Lower lobe of right lung (tissue), 2 donors: ENCODE measurements around the gene GOLGA7B. TPM values are rescaled to one million over a fixed set of nuclear protein-coding genes. Genes with fewer than 3 reads are reported as not detected.

Experiments used
- ATAC-seq, 2 donors: fragments of 200-7000 bp; cut with Tn5 transposase; one replicate each; pipeline ENCODE4 v1.9.1; 2020 to 2022; ENCODE audit warnings: mild to moderate bottlenecking in 2 of 2, moderate library complexity in 2 of 2
- DNase-seq: peaks from one replicate; pipeline ENCODE4 v3.0.0-alpha.2; 2020
- H3K27ac ChIP-seq: fragments of 200-600 bp; one replicate; pipeline ENCODE4 v1.8.0; 2022
- H3K27me3 ChIP-seq: fragments of 200-600 bp; one replicate; pipeline ENCODE4 v1.8.0; 2022; ENCODE audit warnings: low read depth
- H3K36me3 ChIP-seq: fragments of 200-600 bp; one replicate; pipeline ENCODE4 v1.8.0; 2022; ENCODE audit warnings: mild to moderate bottlenecking
- H3K4me1 ChIP-seq: fragments of 200-600 bp; one replicate; pipeline ENCODE4 v1.8.0; 2022
- H3K4me3 ChIP-seq: fragments of 200-600 bp; one replicate; pipeline ENCODE4 v1.8.0; 2022; ENCODE audit warnings: mild to moderate bottlenecking
- H3K9me3 ChIP-seq: fragments of 200-600 bp; one replicate; pipeline ENCODE4 v1.8.0; 2022
- intact Hi-C: fragments of 100-400 bp; cut with DNase I; formaldehyde crosslinking; loops from one replicate; pipeline ENCODE4 v1.11.0; 2022
- long read RNA-seq: library from polyadenylated mRNA; unstranded; transcript quantifications from one replicate; pipeline ENCODE4 v2.0.0, GENCODE V29; 2021
- total RNA-seq: library from RNA; stranded (reverse); fragmentation: NEBNext Ultra II Directional; extraction: Animal tissue kit (Norgen Biotek cat#: 25700); gene quantifications from one replicate; pipeline ENCODE4 v1.2.1, GENCODE V29; 2021
- TF ChIP-seq, protein P1 (sequence below): fragments of 200-600 bp; IDR thresholded peaks from one replicate; pipeline ENCODE4 v1.8.0; 2022; ENCODE audit warnings: antibody characterized with exemption, mild to moderate bottlenecking
- donor health status: DM: no; HTN: yes; CAD: no; lungs with severe emphysema.

GOLGA7B gene
- 1.0 TPM for total RNA-seq
- long read RNA-seq, full-length matches to known transcripts, result 1 of 1 reads
- long read RNA-seq, partial matches to known transcripts, result 0 of 1 reads
- long read RNA-seq, other reads (novel, unspliced or antisense), result 0 of 1 reads

DNA sequence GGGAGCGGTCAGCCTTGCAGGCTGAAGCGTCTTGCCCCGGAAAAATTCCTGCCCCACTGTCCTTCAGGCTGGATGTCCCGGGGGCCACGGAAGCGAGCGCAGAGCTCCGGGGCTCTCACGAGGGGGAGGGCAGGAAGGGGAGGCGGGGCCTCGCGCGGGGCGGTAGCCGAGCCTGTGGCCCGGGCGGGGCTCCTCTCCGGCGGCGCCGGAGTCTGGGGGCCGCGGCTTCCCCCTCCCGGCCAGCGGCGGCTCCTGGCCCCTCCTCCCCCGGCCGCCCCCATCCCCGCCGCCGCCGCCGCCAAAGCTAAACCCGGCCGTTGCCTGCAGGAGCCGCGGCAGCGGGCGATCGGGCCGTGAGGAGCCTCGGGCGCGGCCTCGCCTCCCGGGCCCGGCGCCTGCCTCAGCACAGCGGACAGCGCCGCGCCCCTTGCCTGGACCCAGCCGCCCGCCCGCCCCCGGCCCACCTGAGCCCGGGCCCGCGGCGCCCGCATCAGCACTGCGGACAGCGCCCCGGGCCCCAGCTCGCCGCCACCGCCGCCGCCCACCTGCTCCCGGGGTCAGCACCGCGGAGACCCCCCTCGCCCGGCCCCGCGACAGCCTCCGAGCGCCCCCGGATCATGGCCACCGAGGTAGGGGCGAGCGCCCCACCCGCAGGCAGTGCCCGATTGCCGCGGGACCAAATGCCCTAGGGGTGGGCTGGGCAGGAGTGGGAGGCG lies at the start of gene GOLGA7B:
GOLGA7B (plus strand) TSS at position 157 of the 716 bp plus-strand sequence; CDS start at position 618, 461 bp downstream.
- Histone ChIP-seq H3K9me3 (no peaks in the 10 kb centered on the region), H3K4me3 (peak within 1 kb of the TSS; percentile 56), H3K27me3 (peaks cover 23% of the 10 kb centered on the region), H3K27ac (no peak within 1 kb of the TSS), H3K36me3 (no peaks in the 10 kb centered on the region), H3K4me1 (peaks cover 5% of the 10 kb centered on the region)
- intact Hi-C loops, result no loop called here
- TF ChIP-seq, protein P1, sequence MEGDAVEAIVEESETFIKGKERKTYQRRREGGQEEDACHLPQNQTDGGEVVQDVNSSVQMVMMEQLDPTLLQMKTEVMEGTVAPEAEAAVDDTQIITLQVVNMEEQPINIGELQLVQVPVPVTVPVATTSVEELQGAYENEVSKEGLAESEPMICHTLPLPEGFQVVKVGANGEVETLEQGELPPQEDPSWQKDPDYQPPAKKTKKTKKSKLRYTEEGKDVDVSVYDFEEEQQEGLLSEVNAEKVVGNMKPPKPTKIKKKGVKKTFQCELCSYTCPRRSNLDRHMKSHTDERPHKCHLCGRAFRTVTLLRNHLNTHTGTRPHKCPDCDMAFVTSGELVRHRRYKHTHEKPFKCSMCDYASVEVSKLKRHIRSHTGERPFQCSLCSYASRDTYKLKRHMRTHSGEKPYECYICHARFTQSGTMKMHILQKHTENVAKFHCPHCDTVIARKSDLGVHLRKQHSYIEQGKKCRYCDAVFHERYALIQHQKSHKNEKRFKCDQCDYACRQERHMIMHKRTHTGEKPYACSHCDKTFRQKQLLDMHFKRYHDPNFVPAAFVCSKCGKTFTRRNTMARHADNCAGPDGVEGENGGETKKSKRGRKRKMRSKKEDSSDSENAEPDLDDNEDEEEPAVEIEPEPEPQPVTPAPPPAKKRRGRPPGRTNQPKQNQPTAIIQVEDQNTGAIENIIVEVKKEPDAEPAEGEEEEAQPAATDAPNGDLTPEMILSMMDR, result no peak
- DNase-seq (peak; percentile 61), ATAC-seq (peak; percentile 87 to 88)

DNA sequence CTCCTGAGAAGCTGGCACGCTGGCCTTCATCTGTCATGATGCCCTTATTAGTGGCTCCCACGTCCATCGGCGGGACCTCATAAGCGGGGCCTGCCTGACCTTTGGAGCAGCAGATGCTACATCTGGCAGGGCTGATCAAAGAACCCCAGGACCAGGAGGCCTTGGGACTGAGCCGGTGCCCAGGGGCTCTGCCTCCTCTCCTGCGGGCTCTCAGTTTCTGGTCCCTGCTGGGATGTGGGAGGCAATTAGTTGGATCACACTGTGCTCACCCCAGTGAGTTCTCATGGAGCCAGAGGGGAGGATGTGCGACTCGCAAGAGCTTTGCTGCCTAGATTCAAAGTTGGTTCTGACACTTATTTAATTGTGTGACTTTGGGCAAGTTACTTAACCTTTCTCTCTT lies 49.2 kb upstream of the GOLGA7B start:
- Histone ChIP-seq H3K4me1 (no peaks in the 10 kb centered on the region), H3K27me3 (peaks cover 8% of the 10 kb centered on the region), H3K36me3 (no peaks in the 10 kb centered on the region), H3K4me3 (no peak overlapping the region), H3K9me3 (no peaks in the 10 kb centered on the region), H3K27ac (no peak overlapping the region)
- TF ChIP-seq, protein P1, result no peak
- intact Hi-C loops, result no loop called here
- DNase-seq (no peak), ATAC-seq (no peak)

DNA sequence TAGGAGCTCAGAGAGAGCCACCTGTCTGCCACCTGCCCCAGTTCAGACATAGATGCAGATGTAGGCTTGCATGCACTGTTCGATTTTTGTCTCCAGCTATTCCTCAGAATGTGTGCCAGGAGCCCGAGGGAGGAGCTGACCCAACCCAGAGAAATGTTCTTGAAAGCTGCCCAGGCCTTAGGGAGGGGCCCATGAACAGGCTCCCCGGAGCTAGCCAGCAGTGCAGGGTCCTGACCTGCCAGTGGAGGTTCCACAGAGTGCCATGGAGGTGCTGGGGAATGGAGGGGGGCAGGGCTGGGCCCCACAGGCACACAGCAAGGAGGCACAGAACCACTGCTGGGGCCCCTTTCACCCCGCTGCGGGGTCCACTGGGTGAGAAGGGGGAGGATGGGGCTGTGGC lies 48.2 kb upstream of the GOLGA7B start:
- Histone ChIP-seq H3K27me3 (peaks cover 8% of the 10 kb centered on the region), H3K9me3 (no peaks in the 10 kb centered on the region), H3K4me1 (no peaks in the 10 kb centered on the region), H3K36me3 (no peaks in the 10 kb centered on the region), H3K4me3 (no peak overlapping the region), H3K27ac (no peak overlapping the region)
- DNase-seq, result no peak
- intact Hi-C loops, result no loop called here
- ATAC-seq, result no peak
- TF ChIP-seq, protein P1, result no peak

DNA sequence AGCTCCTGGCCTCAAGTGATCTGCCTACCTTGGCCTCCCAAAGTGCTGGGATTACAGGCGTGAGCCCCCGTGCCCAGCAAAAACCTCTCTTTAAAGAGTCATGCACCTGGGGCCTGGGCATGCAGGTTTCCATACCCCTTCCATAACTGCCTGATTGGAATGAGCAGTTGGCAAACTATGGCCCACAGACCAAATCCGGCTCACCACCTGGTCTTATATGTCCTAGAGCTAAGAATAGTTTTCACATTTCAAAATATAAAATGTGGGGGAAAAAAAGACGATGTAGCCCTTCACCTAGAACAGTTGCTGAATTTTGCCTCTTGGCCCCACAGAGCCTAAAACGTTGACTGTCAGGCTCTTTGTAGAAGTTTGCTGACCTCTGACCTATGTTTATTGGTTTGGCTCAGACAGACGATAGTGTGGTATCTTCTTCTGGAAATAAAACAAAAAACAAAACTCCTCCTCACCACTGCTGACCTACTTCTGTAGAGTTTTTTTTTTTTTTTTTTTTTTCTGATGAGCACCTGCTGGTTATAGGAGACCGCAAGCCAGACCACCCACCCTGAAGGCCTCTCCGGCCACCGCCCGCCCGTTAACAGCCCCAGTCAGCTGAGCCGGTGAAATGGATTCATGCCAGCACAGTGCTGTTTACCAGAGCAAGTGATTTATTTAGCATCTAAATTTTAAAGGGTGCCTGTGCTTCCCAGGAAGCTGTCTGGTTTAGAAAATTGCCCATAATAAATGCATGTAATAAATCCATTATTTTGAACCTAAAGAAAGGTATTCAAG lies 44.4 kb upstream of the GOLGA7B start:
- no peak overlapping the region for H3K27ac ChIP-seq
- H3K36me3 ChIP-seq, result no peaks in the 10 kb centered on the region
- TF ChIP-seq, protein P1, result no peak
- intact Hi-C loops, result no loop called here
- no peak for ATAC-seq
- H3K4me3 ChIP-seq, result no peak overlapping the region
- H3K4me1 ChIP-seq, result no peaks in the 10 kb centered on the region
- H3K27me3 ChIP-seq, result no peaks in the 10 kb centered on the region
- H3K9me3 ChIP-seq, result no peaks in the 10 kb centered on the region
- DNase-seq, result no peak

DNA sequence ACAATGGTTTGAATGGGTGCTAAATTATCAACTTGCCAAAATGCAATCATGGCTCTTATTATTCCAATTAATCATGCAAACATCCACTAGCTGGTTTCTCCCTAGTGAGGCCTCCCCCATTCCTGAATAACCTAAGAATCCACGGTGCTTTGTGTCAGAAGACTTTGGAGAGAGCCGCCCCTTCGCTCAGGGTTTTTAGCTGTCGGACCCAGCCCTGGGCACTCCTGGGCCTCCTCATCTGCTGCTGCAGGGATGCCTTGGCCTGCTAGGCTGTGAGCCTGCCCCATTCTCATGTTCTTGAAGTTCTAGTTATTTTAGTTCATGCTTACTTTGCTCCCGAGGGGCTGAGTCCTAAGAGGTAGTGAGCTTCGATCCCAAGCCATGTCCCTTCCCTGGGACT lies 43.7 kb upstream of the GOLGA7B start:
- no peaks in the 10 kb centered on the region for H3K27me3 ChIP-seq
- DNase-seq, result no peak
- no peak for ATAC-seq
- TF ChIP-seq, protein P1, result no peak
- no peaks in the 10 kb centered on the region for H3K9me3 ChIP-seq
- H3K4me1 ChIP-seq, result no peaks in the 10 kb centered on the region
- H3K27ac ChIP-seq, result no peak overlapping the region
- no peak overlapping the region for H3K4me3 ChIP-seq
- intact Hi-C loops, result no loop called here
- H3K36me3 ChIP-seq, result no peaks in the 10 kb centered on the region
